GM12873 (cell line): ENCODE measurements around the gene PJA2.

Source experiments
- TF ChIP-seq, protein P1 (sequence below): IDR thresholded peaks from 2 replicates; pipeline ENCODE4 v1.5.1; 2012; ENCODE audit warnings: low read depth, mild to moderate bottlenecking, moderate library complexity, low read length, control low read depth; ENCODE audit not compliant: insufficient read depth; ENCODE audit errors: missing control alignments

PJA2 gene

DNA sequence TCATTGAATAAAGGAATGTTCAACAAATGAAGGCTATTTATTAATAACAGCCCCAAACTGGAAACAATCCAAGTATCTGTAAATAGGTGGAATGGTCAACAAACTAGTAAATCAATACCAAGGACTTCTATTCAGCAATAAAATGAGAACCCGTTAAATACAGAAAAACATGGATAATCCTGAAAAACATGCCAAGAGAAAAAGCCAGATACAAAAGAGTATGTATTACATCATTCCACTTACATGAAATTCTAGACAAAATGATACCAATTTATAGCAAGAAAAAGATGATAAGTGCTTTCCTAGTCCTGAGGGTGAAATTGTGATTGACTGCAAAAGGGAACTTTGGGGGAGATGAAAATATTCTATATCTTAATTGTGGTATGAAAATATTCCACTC is 3.1 kb downstream of the PJA2 start:
- TF ChIP-seq, protein P1, sequence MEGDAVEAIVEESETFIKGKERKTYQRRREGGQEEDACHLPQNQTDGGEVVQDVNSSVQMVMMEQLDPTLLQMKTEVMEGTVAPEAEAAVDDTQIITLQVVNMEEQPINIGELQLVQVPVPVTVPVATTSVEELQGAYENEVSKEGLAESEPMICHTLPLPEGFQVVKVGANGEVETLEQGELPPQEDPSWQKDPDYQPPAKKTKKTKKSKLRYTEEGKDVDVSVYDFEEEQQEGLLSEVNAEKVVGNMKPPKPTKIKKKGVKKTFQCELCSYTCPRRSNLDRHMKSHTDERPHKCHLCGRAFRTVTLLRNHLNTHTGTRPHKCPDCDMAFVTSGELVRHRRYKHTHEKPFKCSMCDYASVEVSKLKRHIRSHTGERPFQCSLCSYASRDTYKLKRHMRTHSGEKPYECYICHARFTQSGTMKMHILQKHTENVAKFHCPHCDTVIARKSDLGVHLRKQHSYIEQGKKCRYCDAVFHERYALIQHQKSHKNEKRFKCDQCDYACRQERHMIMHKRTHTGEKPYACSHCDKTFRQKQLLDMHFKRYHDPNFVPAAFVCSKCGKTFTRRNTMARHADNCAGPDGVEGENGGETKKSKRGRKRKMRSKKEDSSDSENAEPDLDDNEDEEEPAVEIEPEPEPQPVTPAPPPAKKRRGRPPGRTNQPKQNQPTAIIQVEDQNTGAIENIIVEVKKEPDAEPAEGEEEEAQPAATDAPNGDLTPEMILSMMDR = no peak

- TF ChIP-seq, protein P1 = no peak
These were observed 5.3 kb downstream of the PJA2 start for GRCh38 chr5:109404428-109404960.

DNA sequence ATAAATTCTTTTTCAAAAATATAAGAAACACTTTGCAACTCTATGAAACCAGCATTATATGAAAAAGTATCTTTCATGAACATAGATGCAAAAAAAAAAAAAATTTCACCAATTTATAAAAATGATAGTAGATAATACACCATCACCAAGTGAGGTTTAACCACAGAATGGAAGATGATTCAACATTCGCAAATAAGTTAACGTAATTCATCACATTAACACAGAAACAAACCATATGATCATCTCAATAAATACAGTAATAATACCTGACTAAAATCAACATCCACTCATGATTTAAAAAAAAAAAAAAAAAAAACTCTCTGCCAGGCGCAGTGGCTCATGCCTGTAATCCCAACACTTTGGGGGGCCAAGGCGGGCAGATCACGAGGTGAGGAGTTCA is 6.3 kb downstream of the PJA2 start:
- TF ChIP-seq, protein P1 = no peak

- TF ChIP-seq, protein P1 = no peak
These were observed 10.5 kb downstream of the PJA2 start for GRCh38 chr5:109399092-109399759.

DNA sequence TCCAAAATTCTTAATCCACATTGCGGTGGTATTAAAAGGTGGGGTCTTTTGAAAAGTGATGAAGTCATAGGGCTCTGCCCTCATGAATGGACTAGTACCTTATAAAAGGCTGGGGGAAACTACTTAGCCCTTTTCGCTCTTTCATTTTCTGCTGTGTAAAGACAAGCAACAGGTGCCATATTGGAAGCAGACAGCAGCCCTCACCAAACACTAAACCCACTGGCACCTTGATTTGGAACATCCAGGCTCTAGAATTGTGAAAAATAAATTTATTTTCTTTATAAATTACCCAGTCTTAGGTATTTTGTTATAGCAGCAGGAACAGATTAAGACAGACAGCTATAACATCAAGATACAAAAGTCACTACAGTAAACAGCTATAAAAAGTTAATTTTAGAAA is 12.8 kb downstream of the PJA2 start:
- TF ChIP-seq, protein P1 = no peak

DNA sequence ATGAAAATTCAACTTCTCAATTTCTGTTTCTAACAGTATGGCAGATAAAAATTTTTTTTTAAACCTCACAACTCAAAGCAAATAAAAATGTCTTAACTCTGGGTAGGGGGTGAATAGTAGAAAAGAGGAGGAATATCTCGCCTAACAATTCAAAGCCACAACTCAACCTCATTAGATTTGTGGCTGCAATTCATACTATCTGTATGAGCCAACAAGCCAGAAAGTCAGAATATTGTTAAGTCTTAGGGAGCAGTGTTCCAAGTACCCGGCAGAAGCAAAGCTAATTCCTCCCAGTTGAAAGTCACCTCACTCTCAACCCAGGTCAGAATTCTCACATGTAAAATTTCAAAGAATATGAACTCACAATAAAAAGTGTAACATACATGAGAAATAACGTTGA is 15.0 kb downstream of the PJA2 start:
- TF ChIP-seq, protein P1 = no peak

GRCh38 chr5:109390188-109390587 is 19.6 kb downstream of the PJA2 start:
- TF ChIP-seq, protein P1 = no peak

DNA sequence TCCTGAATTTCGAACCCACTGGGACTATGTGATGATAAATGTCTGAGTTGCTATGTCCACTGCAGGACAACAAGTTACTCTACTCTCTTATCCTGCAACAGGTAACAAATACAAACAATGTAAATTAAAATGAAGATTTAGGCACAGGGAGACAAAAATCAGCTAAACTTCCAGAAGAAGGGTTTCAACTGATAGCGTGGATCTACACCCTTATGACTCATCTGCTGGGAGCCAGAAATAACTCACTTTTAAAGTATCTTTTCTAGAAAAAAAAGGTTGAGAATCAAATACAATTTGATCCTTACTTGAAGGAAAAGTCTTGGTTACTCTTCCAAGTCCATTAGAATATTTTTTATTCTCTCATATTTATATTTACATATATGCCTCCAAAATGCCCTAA is 21.4 kb downstream of the PJA2 start:
- TF ChIP-seq, protein P1 = no peak
